ENCODE measurements around the gene TTC33. TPM values are rescaled to one million over a fixed set of nuclear protein-coding genes. Genes with fewer than 3 reads are reported as not detected.
"Not testable (repeated sequence)": the region's sequence is repeated elsewhere in the genome, so short reads cannot be mapped to it uniquely, and the experiment has no call there.

Gene TTC33
- total RNA-seq, 1 donor from 2014 or later: 18.5 TPM

DNA sequence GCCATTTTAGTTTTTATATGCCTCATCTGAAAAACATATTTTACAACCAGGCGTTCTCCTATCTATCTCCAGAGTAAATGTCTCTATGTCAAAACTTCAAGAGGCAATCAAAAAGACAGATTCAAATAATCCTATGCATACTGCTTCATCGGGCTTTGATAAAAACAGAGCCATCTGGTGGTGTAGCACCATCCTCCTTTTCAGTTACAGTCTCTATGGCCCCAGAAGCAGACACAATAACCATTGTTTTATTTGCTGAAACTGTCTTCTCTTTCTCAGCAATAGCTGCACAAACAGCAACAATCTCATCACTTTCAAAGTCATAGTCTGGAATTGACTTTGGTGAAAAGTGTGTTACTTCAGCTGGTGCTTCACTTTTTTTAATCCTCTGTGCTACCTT, 39.8 kb downstream of the TTC33 start:
- Mint-ChIP-seq H3K4me1 (no peaks in the 10 kb centered on the region), H3K4me3 (no peak overlapping the region), H3K27me3 (ENCODE audit: low read depth) (no peaks in the 10 kb centered on the region), H3K36me3 (ENCODE audit: low read depth) (peaks cover 30% of the 10 kb centered on the region), H3K27ac (ENCODE audit: unreplicated experiment) (no peak overlapping the region), H3K9me3 (peaks cover under 1% of the 10 kb centered on the region)
- DNase-seq (ENCODE audit: low read depth, low spot score): no peak
- TF ChIP-seq CTCF (conservative IDR thresholded peaks at IDR 0.05): no peak

- DNase-seq (ENCODE audit: low read depth, low spot score): no peak
- no peak overlapping the region for H3K4me3 Mint-ChIP-seq
- H3K4me1 Mint-ChIP-seq: no peaks in the 10 kb centered on the region
- no peak for TF ChIP-seq CTCF (conservative IDR thresholded peaks at IDR 0.05)
- H3K36me3 Mint-ChIP-seq (ENCODE audit: low read depth): peaks cover 28% of the 10 kb centered on the region
- no peaks in the 10 kb centered on the region for H3K27me3 Mint-ChIP-seq (ENCODE audit: low read depth)
- H3K27ac Mint-ChIP-seq (ENCODE audit: unreplicated experiment): no peak overlapping the region
- H3K9me3 Mint-ChIP-seq: no peaks in the 10 kb centered on the region
These were observed 41.8 kb downstream of the TTC33 start for GRCh38 chr5:40714001-40714400.

- H3K27ac Mint-ChIP-seq (ENCODE audit: unreplicated experiment); H3K27me3 Mint-ChIP-seq (ENCODE audit: low read depth); H3K9me3 Mint-ChIP-seq; H3K4me3 Mint-ChIP-seq; H3K4me1 Mint-ChIP-seq; DNase-seq (ENCODE audit: low read depth, low spot score): not testable (repeated sequence)
- peaks cover 37% of the 10 kb centered on the region for H3K36me3 Mint-ChIP-seq (ENCODE audit: low read depth)
These were observed 45.2 kb downstream of the TTC33 start for GRCh38 chr5:40710575-40710974.

DNA sequence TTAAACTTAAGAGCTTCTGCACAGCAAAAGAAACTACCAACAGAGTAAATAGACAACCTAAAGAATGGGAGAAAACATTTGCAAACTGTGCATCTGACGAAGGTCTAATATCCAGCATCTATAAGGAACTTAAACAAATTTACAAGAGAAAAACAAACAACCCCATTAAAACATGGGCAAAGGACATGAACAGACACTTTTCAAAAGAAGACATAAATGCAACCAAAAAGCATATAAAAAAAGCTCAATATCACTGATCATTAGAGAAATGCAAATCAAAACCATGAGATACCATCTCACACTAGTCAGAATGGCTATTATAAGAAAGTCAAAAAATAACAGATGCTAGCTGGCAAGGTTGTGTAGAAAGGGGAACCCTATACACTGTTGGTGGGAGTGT, 50.3 kb downstream of the TTC33 start:
- H3K27ac Mint-ChIP-seq (ENCODE audit: unreplicated experiment); H3K27me3 Mint-ChIP-seq (ENCODE audit: low read depth); H3K4me1 Mint-ChIP-seq; H3K4me3 Mint-ChIP-seq; DNase-seq (ENCODE audit: low read depth, low spot score): not testable (repeated sequence)
- Mint-ChIP-seq H3K36me3 (ENCODE audit: low read depth) (peaks cover 73% of the 10 kb centered on the region), H3K9me3 (peaks cover 42% of the 10 kb centered on the region)

- DNase-seq (ENCODE audit: low read depth, low spot score); H3K27me3 Mint-ChIP-seq (ENCODE audit: low read depth); H3K27ac Mint-ChIP-seq (ENCODE audit: unreplicated experiment); H3K4me1 Mint-ChIP-seq; H3K4me3 Mint-ChIP-seq: not testable (repeated sequence)
- Mint-ChIP-seq H3K9me3 (peaks cover 40% of the 10 kb centered on the region), H3K36me3 (ENCODE audit: low read depth) (peaks cover 51% of the 10 kb centered on the region)
These were observed 53.7 kb downstream of the TTC33 start for GRCh38 chr5:40702027-40702426.

GRCh38 chr5:40700116-40700782, 55.5 kb downstream of the TTC33 start:
- DNase-seq (ENCODE audit: low read depth, low spot score): no peak
- peaks cover 35% of the 10 kb centered on the region for H3K9me3 Mint-ChIP-seq
- H3K27ac Mint-ChIP-seq (ENCODE audit: unreplicated experiment): no peak overlapping the region
- no peaks in the 10 kb centered on the region for H3K27me3 Mint-ChIP-seq (ENCODE audit: low read depth)
- H3K36me3 Mint-ChIP-seq (ENCODE audit: low read depth): peaks cover 44% of the 10 kb centered on the region
- H3K4me3 Mint-ChIP-seq: no peak overlapping the region
- no peak for TF ChIP-seq CTCF (conservative IDR thresholded peaks at IDR 0.05)
- no peaks in the 10 kb centered on the region for H3K4me1 Mint-ChIP-seq

- no peak for DNase-seq (ENCODE audit: low read depth, low spot score)
- peaks cover 3% of the 10 kb centered on the region for H3K9me3 Mint-ChIP-seq
- no peaks in the 10 kb centered on the region for H3K27me3 Mint-ChIP-seq (ENCODE audit: low read depth)
- H3K27ac Mint-ChIP-seq (ENCODE audit: unreplicated experiment): no peak overlapping the region
- H3K36me3 Mint-ChIP-seq (ENCODE audit: low read depth): peaks cover 4% of the 10 kb centered on the region
- H3K4me1 Mint-ChIP-seq: no peaks in the 10 kb centered on the region
- TF ChIP-seq CTCF (conservative IDR thresholded peaks at IDR 0.05): no peak
- H3K4me3 Mint-ChIP-seq: no peak overlapping the region
These were observed 61.3 kb downstream of the TTC33 start for GRCh38 chr5:40694433-40694832.

Measured in neural crest cell (in vitro differentiated cells).